GM18907 (cell line): ENCODE measurements around the gene PHGDH.

Source experiments
- ATAC-seq: cut with Tn5 transposase; IDR thresholded peaks from one replicate; pipeline ENCODE4 v1.9.1; 2021; ENCODE audit warnings: mild to moderate bottlenecking, moderate library complexity; ENCODE audit not compliant: unreplicated experiment

The PHGDH gene

GRCh38 chr1:119752592-119752991 lies 40.9 kb downstream of the PHGDH start:
- ATAC-seq = no peak

- ATAC-seq = no peak
Measured at GRCh38 chr1:119758584-119758983, 46.9 kb downstream of the PHGDH start.

- no peak for ATAC-seq
Measured at GRCh38 chr1:119762409-119762808, 50.7 kb downstream of the PHGDH start.

GRCh38 chr1:119762953-119763352 lies 51.2 kb downstream of the PHGDH start:
- no peak for ATAC-seq

- no peak for ATAC-seq
Measured at GRCh38 chr1:119764220-119764619, 52.5 kb downstream of the PHGDH start.

GRCh38 chr1:119766374-119766794 lies 54.6 kb downstream of the PHGDH start:
- no peak for ATAC-seq

GRCh38 chr1:119767486-119767885 lies 55.8 kb downstream of the PHGDH start:
- no peak for ATAC-seq

GRCh38 chr1:119768778-119769177 lies 57.0 kb downstream of the PHGDH start, which contains the start of gene HMGCS2:
HMGCS2 (minus strand) TSS chr1:119768905; CDS start chr1:119768844, 61 bp downstream.
- no peak for ATAC-seq

GRCh38 chr1:119771016-119771415 lies 59.3 kb downstream of the PHGDH start:
- no peak for ATAC-seq

- ATAC-seq = no peak
Measured at GRCh38 chr1:119771770-119772169, 60.0 kb downstream of the PHGDH start.

- ATAC-seq = no peak
Measured at GRCh38 chr1:119772298-119772697, 60.6 kb downstream of the PHGDH start.

- no peak for ATAC-seq
Measured at GRCh38 chr1:119773711-119774241, 62.0 kb downstream of the PHGDH start.

GRCh38 chr1:119774746-119775490 lies 63.2 kb downstream of the PHGDH start:
- ATAC-seq = no peak

- ATAC-seq = no peak
Measured at GRCh38 chr1:119778359-119778758, 66.6 kb downstream of the PHGDH start.

GRCh38 chr1:119778886-119779560 lies 67.3 kb downstream of the PHGDH start:
- no peak for ATAC-seq

- no peak for ATAC-seq
Measured at GRCh38 chr1:119779869-119780356, 68.2 kb downstream of the PHGDH start.

GRCh38 chr1:119781434-119782210 lies 69.9 kb downstream of the PHGDH start:
- no peak for ATAC-seq

GRCh38 chr1:119782631-119783325 lies 71.0 kb downstream of the PHGDH start:
- ATAC-seq = no peak

GRCh38 chr1:119783354-119784185 lies 71.8 kb downstream of the PHGDH start:
- ATAC-seq = no peak
